Embryonic facial prominence (tissue), 1 donor: ENCODE data around the gene YBX1.

ENCODE experiments used
- DNase-seq: peaks from one replicate; pipeline ENCODE4 v3.0.0-alpha.2; 2016; ENCODE audit errors: extremely low spot score

The YBX1 gene

GRCh38 chr1:42734201-42735035 lies 52.2 kb downstream of the YBX1 start:
- DNase-seq = no peak

- DNase-seq = no peak
Observed at GRCh38 chr1:42735056-42735455, 52.8 kb downstream of the YBX1 start.

- no peak for DNase-seq
Observed at GRCh38 chr1:42735477-42736105, 53.4 kb downstream of the YBX1 start.

DNA sequence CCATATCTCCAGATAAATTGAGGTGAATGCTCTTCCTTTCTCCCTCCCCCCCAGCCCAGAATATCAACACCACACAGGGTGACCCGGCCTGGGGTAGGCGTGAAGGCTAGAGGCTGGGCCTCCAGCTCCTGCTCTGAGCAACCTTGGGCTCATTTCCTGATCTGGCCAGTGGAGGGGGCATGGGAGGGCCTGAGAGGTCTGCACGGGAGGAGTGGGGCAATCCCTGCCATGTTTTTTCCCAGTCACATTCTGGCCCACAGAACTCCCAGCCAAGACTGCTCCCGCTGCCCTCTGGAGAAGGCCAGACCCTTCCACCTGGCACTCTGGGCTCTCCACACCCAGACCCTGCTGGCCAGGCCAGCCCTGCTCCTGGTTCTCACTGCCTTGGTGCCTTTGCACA lies 53.9 kb downstream of the YBX1 start:
- DNase-seq = no peak

GRCh38 chr1:42736571-42737200 lies 54.5 kb downstream of the YBX1 start:
- no peak for DNase-seq

DNA sequence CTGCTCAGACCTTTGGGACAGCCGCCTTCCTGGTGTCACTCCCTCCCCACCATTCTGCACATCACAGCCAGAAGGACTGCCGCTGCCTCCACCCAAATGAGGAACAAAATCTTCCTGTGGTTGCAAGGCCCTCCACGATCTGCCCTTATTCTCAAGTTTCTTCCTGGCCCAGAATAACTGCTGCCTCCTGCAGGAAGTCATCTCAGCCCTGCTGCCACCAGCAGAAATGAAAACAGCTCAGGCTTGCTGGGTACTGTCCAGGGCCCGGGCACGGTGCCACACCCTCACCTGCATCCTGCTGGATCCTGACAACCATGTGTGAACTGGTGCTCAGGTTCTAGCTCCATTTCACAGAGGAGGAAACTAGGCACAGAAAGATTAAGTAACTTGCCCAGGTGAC lies 55.0 kb downstream of the YBX1 start:
- no peak for DNase-seq

DNA sequence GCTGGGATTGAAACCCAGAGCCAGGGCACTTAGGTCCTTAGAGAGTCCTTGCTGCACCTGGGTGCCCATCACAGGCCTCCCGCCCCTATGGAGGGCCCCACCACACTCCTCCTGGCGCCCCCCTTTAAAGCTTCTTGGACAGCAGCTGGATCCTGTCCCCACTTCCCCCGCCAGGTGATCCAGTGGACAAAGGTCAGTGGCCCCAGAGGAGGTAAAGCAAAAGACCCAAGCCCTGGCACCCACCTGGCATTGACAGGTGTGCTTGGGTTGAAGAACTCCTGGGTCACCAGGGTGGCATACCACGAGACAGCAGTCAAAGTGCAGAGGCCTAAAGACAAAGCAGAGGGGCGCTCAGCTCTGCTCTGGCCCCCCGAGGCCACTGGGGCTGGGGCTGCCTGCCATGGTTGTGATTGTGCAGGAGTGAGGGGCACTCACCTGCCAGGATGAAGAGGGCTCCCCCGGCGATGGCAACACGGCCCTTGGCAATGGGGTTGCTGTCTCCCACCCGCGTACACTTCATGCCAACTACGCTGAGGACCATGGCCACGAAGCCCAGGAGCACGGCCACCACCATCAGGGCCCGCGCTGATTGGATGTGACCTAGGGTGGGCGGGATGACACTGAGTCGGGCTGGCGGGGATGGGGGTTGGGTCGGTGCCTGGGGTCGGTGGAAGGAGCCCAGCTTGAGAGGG lies 55.9 kb downstream of the YBX1 start:
- DNase-seq = no peak

- DNase-seq = no peak
Observed at GRCh38 chr1:42738678-42739226, 56.5 kb downstream of the YBX1 start.

- DNase-seq = no peak
Observed at GRCh38 chr1:42739753-42740700, 57.8 kb downstream of the YBX1 start, which contains the start of gene CLDN19. TSS of gene CLDN19 (minus strand) at chr1:42740236. CDS start at chr1:42740063, 173 bp downstream.

GRCh38 chr1:42740851-42741580 lies 58.8 kb downstream of the YBX1 start:
- DNase-seq = no peak

- no peak for DNase-seq
Observed at GRCh38 chr1:42741706-42742105, 59.5 kb downstream of the YBX1 start.

GRCh38 chr1:42742141-42742540 lies 59.9 kb downstream of the YBX1 start:
- DNase-seq = no peak

DNA sequence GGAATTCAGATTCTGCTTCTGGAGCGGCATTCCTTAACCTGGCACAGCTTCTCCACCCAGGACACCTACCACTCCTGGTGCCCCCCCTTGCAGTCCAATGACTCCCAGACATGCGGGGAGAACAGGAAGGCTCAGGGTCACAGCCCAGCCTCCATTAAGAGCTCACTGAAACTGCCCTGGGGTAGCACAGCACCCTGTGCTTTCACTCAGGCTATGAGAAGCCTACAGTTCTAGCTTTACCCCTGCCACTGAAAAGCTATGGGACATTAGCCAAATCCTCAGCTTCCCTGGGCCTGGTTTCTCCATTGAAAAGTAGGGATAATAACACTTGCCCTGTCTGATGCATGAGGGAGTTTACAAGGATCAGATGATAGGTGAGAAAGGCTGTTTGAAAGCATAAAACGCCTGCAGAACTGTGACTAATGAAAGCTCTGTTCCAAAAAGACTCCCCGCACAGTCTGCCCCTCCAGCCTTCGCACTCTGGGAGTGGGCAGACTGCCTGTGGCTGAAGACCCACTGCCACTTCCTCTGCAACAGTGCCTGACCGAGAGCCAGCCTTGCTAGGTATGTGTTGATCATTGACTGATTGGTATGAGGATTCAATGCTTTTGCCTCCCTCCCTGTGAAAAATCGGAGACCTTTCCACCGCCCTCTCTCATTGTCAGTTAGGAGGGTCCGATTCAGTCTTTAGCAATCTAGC lies 60.5 kb downstream of the YBX1 start:
- no peak for DNase-seq

GRCh38 chr1:42743317-42744147 lies 61.3 kb downstream of the YBX1 start:
- DNase-seq = no peak

- no peak for DNase-seq
Observed at GRCh38 chr1:42744148-42744413, 61.9 kb downstream of the YBX1 start.

- DNase-seq = no peak
Observed at GRCh38 chr1:42745851-42746250, 63.6 kb downstream of the YBX1 start.

DNA sequence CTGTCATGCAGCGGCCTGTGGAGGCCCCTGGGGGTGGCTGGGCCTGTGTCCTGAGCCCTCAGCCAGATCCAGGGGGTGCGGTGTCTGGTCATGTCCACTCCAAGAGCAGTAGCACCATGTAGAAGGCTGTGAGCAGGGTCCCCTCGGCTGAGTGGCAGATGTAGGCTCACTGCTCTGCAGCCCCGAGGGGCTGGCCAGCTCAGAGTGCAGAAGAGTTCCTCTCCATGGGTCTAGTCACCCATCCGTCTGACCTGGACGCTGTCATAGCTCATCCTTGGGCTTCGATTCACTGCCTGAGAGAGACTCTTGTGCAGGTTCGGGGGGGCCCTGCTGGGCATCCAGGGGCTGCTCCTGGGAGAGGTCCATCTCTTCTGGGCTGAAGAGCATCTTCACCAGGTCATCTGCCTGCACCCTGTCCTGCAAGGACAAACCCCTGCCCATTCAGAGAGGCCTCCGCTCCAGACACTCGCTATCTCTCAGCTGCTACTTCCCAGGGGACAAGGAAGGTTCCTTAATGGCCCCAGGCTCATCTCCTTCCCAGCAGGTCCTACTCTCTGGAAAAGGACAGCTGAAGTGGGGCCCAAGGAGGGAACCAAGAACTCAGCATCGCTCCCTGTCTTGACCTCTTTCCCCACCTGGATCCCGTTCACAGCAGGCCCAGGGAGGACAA lies 64.4 kb downstream of the YBX1 start:
- no peak for DNase-seq

GRCh38 chr1:42747125-42747524 lies 64.9 kb downstream of the YBX1 start:
- DNase-seq = no peak
